ENCODE measurements around the gene NXT1.
A peak's percentile ranks its signal among the peaks of the same experiment; 100 is the strongest.

The NXT1 gene

DNA sequence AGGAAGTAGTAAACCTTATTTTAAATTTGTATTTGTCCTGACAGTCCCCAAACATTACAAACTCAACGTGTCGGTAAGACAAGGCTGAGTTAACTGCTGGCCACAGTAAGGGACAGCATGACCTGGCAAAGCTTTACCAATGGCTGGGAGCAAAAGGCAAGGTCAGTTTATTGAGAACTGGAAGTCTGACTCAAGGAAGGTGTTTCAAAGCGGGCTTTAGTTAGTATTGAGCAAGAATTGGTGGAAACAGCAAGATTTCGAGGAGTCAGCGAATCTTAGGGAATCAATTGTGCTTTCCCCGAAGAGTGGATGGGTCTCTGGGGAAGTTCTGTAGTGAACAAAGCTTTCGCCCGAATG, 10.5 kb downstream of the NXT1 start:
- no peak for DNase-seq (ENCODE audit: low read depth in 2 of 2)

DNA sequence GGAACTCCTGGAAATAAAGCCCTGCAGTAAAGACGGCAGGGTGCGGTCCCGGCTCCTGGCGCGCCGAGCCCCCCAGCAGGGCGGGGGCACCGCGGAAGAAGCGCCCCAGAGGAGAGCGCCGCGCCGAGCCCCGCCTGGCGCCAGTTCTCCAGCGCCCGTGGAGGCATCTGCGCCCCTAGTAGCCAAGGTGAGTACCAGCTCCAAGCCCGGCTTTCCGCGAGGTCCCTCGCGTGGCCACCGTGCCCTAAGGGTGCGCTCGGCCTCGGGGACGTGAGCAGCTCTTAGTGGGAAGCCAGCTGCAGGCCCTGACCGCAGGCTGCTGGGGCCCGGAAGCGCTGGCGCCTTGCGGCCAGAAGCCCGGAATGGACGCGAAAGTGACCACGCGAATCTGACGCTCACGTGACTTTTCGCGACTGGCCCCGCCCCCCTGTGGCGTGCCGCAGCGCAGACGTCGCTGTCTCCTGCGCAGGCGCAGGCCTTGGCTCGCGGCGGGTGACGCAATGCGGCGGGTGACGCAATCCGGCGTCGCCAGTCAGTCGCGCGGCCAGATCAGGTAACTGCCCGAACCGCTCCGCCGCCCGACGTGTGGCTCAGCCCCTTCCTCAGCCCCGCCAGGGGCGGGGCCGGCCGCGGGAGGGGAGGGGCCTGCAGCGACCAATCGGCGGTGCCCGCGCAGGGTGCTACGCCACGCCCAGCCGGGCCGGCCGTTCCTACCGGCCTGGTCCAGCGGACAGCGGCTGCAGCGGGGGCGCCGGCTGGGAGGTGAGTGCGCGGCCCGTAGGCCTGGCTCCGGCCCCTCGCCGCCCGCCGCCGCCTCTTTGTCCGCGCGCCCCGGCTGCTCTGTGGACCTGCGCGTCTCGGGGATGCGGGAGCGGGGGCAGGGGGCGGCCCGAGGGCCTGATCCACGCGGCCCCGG, 11.1 kb downstream of the NXT1 start, which contains the start of gene GZF1:
Gene GZF1, plus strand, starts transcription at position 707 of the 916 bp plus-strand sequence. CDS start 2,202 bp downstream, outside the sequence.
- peak; percentile 96 to 98 for DNase-seq (ENCODE audit: low read depth in 2 of 2)

DNA sequence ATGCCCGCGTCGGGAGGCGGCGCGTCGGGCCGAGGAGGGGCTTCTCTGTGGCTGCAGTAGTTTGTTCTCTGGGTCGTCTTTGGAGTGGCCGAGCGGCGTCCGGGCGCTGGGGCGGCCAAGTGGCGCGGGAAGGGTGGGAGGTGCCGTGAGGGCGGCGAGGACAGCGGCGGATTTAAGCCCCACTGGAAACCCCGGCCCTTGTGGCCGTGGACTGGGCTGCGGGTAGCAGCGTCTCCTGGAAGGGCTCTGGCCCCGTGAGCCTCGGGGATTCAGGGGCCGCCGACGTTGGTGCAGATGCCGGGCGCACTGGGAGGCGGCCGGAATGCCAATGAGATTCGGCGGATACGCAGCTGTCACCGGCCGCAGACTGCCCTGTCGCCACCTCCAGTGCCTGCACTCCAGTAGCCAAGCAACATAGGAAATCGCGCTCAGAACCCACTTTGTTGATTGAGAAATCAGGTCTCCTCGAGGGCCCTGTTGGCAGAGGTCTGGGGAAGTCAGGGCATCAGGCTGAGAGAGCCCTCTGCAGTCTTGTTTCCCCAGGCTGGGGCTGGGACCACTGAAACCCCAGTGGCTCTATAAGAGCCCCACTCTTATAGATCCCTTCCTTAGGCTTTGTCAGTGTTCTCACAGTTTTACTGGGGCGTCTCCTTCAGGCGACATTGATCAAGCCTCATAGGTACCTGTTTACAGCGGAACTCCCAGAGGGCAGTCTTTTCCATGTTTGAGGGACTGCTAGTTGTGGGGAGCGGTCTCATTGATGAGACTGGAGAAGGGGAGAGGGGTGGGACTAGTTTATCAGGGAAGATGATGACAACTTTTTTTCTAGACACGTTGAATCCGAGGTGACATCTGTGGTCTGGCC, 12.0 kb downstream of the NXT1 start:
- no peak for DNase-seq (ENCODE audit: low read depth in 2 of 2)

DNA sequence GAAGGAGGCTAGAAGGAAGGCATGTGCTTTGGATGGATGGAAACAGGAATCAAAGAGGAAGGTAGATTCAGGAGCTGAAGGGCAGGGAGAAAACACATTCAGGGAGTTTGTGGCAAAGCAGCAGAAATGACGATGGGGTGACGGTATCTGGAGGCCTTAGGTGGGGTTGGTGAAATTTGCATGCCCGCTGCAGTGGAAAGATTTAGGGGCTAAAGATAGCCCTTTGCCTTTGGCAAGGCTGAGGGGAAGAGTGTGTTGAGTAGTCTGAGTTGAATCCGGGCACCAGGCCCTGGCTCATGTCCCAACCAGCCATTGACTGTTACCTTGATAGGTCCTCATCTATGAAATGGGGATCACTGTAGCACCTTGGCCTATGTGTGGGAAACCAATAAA, 12.7 kb downstream of the NXT1 start:
- no peak for DNase-seq (ENCODE audit: low read depth in 2 of 2)

DNA sequence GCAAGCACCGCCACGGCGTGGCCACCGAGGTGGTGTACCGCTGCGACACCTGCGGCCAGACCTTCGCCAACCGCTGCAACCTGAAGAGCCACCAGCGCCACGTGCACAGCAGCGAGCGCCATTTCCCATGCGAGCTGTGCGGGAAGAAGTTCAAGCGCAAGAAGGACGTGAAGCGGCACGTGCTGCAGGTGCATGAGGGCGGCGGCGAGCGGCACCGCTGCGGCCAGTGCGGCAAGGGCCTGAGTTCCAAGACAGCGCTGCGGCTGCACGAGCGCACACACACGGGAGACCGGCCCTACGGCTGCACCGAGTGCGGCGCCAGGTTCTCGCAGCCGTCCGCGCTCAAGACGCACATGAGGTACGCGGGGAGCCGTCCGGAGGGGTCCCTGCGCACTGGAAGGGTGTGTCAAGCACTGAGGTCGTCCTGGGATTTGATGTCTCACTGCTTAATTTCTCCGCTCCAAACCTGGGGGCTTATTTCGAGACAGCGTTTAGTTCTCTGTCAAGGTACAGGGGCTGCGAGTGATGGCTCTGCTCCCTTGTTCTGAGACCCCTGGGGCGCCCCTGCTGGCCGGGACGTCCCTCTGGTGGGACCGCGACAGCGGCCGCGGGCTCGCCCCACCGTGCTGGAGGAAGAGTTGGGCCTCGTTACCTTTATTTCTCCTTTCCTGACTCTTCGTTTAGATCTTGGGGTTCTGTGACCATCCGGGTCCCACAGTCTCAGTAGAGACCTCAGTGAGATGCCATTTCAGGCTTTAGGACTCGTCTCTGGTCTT, 15.0 kb downstream of the NXT1 start:
- DNase-seq (ENCODE audit: low read depth in 2 of 2) = no peak

DNA sequence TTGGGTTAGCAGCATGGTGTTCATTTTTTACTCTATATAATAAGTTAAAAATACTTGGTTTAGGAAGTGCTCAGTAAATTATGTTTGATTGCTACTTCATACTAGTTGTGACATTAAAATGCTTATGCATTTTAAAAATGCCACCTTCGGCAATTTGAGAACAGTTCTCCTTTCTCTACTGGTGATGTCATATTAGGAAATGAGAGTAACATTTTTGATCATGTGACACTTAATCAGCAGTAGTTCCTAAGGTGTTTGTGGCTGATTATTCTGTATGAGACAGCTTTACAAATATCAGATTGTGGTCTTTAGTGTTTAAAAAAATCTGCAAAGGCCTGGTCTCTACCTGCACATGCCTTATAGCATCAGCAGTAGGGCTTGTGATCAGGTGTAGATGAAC, 15.8 kb downstream of the NXT1 start:
- no peak for DNase-seq (ENCODE audit: low read depth in 2 of 2)

DNA sequence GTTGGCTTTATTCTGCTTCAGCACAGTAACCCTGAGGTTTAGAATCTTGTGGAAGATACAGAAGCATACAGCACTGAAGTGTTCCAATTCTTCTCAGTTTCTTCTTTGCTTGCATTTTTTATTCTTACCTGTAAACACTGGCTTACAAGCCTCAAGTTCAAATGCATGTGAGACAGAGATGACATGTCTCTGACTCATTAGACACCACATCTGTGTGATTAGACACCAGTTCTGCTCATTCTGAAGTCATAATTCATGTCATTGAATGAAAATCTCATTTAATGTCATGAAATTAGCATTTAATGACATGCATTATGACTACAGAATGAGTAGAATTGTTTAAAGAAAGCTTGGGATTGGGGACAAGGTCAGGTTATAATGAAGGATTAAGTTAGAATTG, 17.2 kb downstream of the NXT1 start:
- no peak for DNase-seq (ENCODE audit: low read depth in 2 of 2)

DNA sequence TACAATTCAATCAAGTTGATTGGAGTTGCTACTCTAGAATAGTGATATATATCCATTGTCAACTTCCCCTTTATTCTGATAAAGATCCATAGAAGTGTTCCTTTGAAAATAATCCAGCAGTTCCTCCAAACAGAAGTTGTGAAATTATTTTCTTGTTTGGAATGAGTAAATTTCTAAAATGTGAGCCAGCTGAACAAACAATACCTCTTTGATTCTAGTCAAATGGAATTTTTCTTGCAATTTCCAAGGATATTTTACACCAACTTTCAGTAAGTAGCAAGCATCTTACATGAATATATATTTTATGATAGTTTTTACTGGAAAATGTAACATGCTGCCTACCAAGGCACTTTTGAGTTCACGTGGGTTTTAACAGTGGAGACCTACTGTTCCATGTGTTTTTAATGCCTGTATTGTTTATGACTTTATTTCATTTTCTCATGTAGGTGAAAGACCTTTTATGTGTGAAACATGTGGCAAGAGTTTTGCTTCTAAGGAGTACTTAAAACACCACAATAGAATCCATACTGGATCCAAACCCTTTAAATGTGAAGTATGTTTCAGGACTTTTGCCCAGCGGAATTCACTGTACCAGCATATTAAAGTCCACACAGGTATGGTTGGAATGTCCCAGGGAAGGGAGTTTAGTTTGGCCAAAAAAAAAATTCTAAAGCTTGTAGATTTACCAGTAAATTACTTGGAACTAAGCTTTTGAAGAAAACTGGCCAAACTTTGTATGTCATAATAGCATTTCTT, 17.9 kb downstream of the NXT1 start:
- no peak for DNase-seq (ENCODE audit: low read depth in 2 of 2)

DNA sequence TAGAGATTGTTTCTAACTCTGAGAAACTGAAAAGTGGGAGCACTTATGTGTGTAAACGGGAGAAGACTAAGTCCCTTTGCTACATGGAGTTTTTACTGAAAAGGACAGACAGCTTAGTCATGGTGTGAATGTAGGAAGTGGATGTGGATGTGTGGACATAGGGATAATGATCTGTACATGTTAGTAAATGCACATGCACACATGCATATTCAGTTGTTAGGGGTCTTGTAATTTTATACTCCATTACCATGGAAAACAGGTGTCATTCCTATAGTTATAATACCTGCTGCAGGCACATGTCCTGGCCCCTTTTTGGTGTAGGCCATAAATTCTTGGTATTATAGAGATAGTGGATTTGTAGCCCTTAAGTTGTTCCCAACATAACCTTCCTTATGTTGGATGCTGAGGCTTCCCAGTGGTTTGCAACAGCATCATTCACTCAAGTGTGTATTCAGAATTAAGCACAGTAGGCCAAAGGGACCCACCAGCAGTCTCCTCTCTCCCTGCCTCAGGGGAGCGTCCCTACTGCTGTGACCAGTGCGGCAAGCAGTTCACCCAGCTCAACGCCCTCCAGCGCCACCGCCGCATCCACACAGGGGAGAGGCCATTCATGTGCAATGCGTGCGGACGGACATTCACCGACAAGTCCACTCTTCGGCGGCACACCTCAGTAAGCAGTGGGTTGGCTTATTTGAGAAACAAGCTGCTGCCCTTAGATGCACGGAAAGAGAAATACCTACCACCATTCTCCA, 18.7 kb downstream of the NXT1 start:
- no peak for DNase-seq (ENCODE audit: low read depth in 2 of 2)

DNA sequence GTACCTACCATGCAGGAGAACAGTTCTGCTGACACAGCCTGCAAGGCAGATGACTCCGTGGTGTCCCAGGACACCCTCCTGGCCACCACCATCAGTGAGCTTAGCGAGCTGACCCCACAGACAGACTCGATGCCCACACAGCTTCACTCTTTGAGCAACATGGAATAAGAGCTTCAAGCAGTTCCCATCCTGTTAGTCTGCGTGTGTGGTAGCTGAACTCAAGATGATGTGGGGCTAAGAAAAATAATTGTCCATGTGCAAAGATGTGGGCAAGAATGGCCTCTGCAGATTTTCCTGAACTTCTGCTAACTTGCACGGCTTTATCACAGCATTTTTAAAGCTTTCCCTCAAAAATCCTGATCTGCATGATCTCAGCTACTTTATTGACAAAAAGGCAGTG, 19.7 kb downstream of the NXT1 start:
- no peak for DNase-seq (ENCODE audit: low read depth in 2 of 2)

DNA sequence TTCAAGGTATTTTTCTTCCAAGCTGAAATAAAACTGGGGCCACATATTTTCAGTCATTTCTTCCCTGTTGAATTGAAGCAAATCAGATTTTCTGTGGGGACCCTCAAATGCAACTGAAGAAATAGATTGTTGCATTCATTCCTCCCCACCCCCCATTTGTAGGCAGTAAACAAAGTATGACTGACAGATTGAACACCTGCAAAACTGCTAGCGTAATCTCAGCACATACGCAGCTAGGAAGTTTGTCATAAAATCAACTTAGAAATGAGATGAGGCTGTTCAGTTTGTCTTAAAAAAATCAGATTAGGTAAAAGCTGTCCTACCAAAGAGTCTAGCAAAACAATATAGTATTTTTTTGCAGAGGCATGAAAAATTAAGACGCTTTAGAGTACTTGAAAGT, 20.3 kb downstream of the NXT1 start:
- DNase-seq (ENCODE audit: low read depth in 2 of 2) = no peak

DNA sequence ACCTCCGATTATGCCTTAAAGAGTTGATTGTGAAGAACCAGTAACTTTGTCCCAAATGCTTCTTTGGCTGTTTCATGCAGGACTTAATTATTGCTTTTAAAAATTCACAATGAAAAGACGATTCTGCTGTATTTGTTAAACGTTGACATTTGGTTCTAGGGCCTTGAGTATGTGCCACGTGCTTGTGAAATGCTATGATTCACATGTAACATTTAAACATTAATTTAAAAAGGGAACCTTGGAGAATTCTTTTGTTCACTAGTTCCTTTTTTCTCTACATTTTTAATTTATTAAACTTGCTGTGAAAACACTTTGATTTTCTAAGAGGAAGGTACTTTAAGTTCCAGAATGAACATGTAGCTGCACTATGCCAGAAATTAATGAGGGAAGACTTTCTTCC, 20.9 kb downstream of the NXT1 start:
- no peak for DNase-seq (ENCODE audit: low read depth in 2 of 2)

DNA sequence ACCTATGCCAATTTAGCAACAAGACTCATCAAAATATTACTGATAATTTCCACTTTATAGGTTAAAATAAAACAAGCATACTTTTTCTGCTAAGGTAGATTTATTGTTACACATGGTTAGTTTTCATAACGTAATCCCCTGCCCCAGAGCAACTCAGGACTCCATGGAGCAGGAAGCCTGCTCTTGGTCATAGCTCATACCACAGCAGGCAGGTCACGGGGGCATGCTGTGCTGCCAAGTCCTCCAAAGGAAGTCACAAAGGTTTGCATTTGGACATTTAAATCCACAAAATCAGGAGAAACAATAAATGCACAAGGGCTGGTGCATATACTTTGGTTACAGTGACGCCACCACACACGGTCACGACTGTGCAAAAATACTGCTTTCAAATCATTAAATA, 23.9 kb downstream of the NXT1 start:
- DNase-seq (ENCODE audit: low read depth in 2 of 2) = no peak

DNA sequence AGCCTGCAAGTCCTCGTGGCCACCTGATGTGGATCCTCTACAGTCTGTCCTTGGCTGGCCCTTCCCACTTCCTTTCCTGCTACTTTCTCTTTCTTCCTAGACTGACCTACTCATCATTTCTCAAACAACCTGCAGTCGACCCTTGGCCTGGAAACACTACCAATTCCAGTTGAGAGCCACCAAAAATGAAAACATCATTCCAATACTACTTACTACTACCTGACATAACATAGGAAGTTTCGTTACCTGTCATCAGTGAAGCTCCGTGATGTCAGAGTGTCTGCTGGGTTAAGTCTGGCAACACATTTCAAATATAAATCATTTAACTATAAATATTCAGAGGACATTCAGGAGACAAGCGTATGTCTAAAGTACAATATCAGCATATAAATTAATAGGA, 25.2 kb downstream of the NXT1 start:
- DNase-seq (ENCODE audit: low read depth in 2 of 2) = no peak

DNA sequence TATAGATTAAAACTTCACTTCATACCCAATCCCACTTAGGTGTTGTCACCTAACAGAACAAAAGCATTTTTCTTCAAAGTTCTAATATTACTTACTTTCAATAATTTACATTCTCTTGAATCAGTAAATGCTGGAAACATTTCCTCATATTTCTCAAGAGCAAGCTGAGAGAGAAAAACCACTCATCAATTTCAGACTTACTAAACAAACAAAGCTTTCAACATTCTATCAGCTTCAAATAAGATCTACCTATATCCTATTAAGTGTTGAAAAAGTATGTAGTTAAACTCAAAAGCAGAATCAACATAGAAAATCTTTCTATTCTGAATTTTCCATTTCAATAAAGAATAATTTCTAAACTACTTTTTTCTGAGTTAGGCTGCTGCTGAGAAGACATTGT, 29.2 kb downstream of the NXT1 start:
- DNase-seq (ENCODE audit: low read depth in 2 of 2) = no peak

DNA sequence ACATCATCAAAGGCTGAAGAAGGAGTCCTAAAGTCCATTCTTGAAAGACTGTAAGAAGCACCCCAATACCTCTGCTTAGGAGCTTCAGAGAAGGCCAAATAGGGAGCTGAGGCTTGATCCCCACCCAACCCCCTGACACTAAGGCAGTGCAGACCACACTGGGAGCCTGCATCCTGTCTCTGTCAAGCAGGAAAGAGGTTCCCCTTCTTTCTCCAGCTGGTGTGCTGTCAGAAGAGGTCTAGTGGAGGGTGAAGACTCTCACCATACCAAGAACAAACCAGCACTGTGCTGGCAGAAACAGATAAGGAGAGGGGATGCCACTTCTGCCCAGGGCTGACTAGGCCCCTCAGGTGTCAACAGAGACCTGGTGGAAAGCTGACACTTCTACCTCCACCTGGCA, 31.3 kb downstream of the NXT1 start:
- no peak for DNase-seq (ENCODE audit: low read depth in 2 of 2)

DNA sequence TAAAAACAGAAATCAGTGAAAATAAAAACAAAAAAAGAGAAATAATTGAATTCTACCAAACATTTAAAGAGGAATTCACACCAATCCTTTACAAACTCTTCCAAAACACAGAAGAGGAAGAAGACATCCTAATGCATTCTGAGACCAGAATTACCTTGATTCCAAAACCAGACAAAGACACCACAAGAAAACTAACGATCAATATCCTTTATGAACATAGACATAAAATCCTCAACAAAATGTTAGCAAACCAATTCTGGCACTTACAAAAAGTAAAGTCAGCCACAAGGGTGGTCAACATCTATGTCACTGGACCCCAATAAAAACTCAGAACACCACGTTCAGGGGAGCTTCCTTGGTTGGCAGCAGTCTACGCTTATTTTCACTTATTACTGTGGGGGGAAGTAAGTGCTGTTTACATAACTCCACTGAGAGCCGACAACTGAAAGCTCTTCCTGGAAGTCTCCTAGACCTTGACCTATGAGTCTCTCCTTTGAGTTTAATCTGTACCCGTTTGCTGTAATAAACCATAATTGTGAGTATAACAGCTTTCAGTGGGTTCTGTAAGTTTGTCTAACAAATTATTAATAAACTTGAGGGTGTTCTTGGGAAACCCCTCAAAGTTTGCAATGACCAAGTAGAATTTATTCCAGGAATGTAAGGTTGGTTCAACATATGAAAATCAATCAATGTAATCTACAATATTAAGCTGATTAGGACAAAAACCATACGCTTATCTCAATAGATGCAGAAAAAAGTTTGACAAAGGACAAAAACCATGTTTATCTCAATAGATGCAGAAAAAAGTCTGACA, 35.9 kb downstream of the NXT1 start:
- no peak for DNase-seq (ENCODE audit: low read depth in 2 of 2)

DNA sequence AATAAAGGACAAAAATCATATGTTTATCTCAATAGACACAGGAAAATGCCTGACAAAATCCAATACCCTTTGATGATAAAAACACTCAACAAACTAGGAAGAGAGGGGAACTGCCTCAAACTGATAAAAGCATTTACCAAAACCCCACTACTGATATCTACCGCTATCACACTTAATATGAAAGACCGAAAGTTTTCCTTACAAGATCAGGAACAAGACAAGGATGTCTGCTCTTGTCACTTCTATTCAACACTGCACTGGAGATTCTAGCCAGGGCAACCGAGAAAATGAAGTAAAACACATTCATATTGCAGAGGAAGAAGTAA, 36.5 kb downstream of the NXT1 start:
- no peak for DNase-seq (ENCODE audit: low read depth in 2 of 2)

DNA sequence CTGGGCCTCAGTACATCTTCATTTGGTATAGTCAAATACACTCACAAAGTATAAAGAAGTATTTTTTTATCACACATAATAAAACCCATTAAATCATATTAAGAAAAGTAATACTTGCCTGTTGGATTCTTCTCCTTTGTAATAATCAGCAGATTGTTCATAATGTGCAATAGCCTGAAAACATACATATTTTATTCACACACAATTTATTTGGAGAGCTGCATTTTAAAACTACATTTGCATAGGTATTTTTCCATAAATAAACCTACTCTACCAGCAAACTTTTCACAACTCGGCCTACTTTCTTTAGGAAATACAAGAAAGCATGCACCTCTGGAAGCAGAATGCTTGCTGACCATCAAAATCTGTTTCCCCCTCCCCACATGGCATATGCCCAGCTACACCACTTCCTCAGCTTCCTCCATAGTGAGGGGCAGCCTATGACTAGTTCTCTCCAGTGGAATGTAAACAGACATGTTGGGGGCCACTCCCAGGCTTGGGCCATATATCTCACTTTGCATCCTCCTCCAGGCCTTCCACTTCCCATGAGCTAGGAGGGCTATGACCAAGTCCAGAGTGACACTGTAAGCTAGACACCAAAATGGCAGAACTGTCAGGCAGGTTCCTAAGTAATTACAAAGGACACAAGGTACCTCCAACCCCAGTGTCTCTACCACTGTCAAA, 39.6 kb downstream of the NXT1 start:
- DNase-seq (ENCODE audit: low read depth in 2 of 2) = no peak

Data from activated CD8-positive, alpha-beta memory T cell treated with anti-CD3 and anti-CD28 coated beads for 4 hours (primary cell).